Activated CD4-positive, alpha-beta memory T cell treated with anti-CD3 and anti-CD28 coated beads for 36 hours (primary cell): ENCODE results near the gene RFTN2. TPM values are rescaled to one million over a fixed set of nuclear protein-coding genes. Genes with fewer than 3 reads are reported as not detected.
"Not testable (repeated sequence)": the region's sequence is repeated elsewhere in the genome, so short reads cannot be mapped to it uniquely, and the experiment has no call there.

Source experiments
- CTCF ChIA-PET: fragments of 350-600 bp; sonication (Branson Sonifier 250); formaldehyde crosslinking; loops from one replicate; lab custom pipeline; 2021; ENCODE audit warnings: antibody characterized with exemption, inconsistent platforms; lab: Charles Lee
- POLR2A ChIA-PET: fragments of 350-600 bp; sonication (Branson Sonifier 250); formaldehyde crosslinking; loops from one replicate; lab custom pipeline; 2021; ENCODE audit warnings: antibody characterized with exemption; lab: Charles Lee
- DNase-seq: peaks from one replicate; pipeline ENCODE4 v3.0.0-alpha.2; 2020
- H3K27ac Mint-ChIP-seq: one replicate; pipeline ENCODE4 v1.8.0; 2021; ENCODE audit warnings: mixed read lengths
- H3K27me3 Mint-ChIP-seq: one replicate; pipeline ENCODE4 v1.8.0; 2021; ENCODE audit warnings: mixed read lengths
- H3K36me3 Mint-ChIP-seq: one replicate; pipeline ENCODE4 v1.8.0; 2021; ENCODE audit warnings: mixed read lengths
- H3K4me1 Mint-ChIP-seq: one replicate; pipeline ENCODE4 v1.8.0; 2021; ENCODE audit warnings: low read depth, mixed read lengths
- H3K4me3 Mint-ChIP-seq: one replicate; pipeline ENCODE4 v1.8.0; 2021; ENCODE audit warnings: mild to moderate bottlenecking, mixed read lengths
- H3K9me3 Mint-ChIP-seq: one replicate; pipeline ENCODE4 v1.8.0; 2021; ENCODE audit warnings: mixed read lengths
- intact Hi-C: fragments of 100-400 bp; cut with micrococcal nuclease; formaldehyde crosslinking; loops from one replicate; pipeline ENCODE4 v1.15.1; 2023
- total RNA-seq, 2 experiments: library from RNA; stranded (reverse); gene quantifications; one replicate each; pipeline ENCODE4 v1.2.3, GENCODE V29; 2021

RFTN2 gene
- total RNA-seq, 2 experiments from 2014 or later: not detected

- no peak for DNase-seq
- Mint-ChIP-seq H3K36me3 (no peaks in the 10 kb centered on the region), H3K4me3 (no peak overlapping the region), H3K9me3 (no peaks in the 10 kb centered on the region), H3K27ac (no peak overlapping the region), H3K27me3 (peaks cover 18% of the 10 kb centered on the region), H3K4me1 (peaks cover 2% of the 10 kb centered on the region)
- intact Hi-C loops: no loop called here
- POLR2A ChIA-PET: no interaction called here
- CTCF ChIA-PET: no interaction called here
Observed at GRCh38 chr2:197597166-197597565, 78.2 kb downstream of the RFTN2 start.

- POLR2A ChIA-PET: no interaction called here
- Mint-ChIP-seq H3K4me3 (no peak overlapping the region), H3K4me1 (peaks cover 2% of the 10 kb centered on the region), H3K9me3 (no peaks in the 10 kb centered on the region), H3K36me3 (no peaks in the 10 kb centered on the region), H3K27ac (no peak overlapping the region), H3K27me3 (peaks cover 18% of the 10 kb centered on the region)
- intact Hi-C loops: no loop called here
- no peak for DNase-seq
- CTCF ChIA-PET: no interaction called here
Observed at GRCh38 chr2:197596766-197597165, 78.6 kb downstream of the RFTN2 start.

- intact Hi-C loops: no loop called here
- no peak overlapping the region for H3K27ac Mint-ChIP-seq
- H3K4me1 Mint-ChIP-seq: no peaks in the 10 kb centered on the region
- no peaks in the 10 kb centered on the region for H3K9me3 Mint-ChIP-seq
- no peak for DNase-seq
- H3K27me3 Mint-ChIP-seq: peaks cover 10% of the 10 kb centered on the region
- CTCF ChIA-PET: no interaction called here
- POLR2A ChIA-PET: no interaction called here
- H3K36me3 Mint-ChIP-seq: no peaks in the 10 kb centered on the region
- H3K4me3 Mint-ChIP-seq: no peak overlapping the region
Observed at GRCh38 chr2:197591339-197592072, 83.9 kb downstream of the RFTN2 start.

GRCh38 chr2:197587255-197587654 lies 88.1 kb downstream of the RFTN2 start:
- intact Hi-C loops, H3K4me3 Mint-ChIP-seq, CTCF ChIA-PET, H3K9me3 Mint-ChIP-seq, H3K4me1 Mint-ChIP-seq, H3K27me3 Mint-ChIP-seq, H3K27ac Mint-ChIP-seq, POLR2A ChIA-PET, H3K36me3 Mint-ChIP-seq, DNase-seq: not testable (repeated sequence)

DNA sequence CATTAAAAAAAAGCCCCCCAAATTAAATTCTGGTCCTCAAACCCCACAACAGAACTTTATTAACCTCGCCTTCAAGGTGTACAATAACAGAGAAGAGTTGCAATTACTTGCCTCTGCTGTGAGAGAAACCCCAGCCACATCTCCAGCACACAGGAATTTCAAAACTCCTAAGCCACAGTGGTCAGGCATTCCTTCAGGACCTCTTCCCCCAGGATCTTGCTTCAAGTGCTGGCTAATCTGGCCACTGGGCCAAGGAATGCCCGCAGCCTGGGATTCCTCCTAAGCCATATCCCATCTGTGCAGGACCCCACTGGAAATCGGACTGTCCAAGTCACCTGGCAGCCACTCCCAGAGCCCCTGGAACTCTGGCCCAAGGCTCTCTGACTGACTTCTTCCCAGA lies 95.2 kb downstream of the RFTN2 start:
- DNase-seq, H3K27me3 Mint-ChIP-seq, H3K4me3 Mint-ChIP-seq, POLR2A ChIA-PET, H3K9me3 Mint-ChIP-seq, H3K4me1 Mint-ChIP-seq, CTCF ChIA-PET, H3K36me3 Mint-ChIP-seq, H3K27ac Mint-ChIP-seq, intact Hi-C loops: not testable (repeated sequence)

DNA sequence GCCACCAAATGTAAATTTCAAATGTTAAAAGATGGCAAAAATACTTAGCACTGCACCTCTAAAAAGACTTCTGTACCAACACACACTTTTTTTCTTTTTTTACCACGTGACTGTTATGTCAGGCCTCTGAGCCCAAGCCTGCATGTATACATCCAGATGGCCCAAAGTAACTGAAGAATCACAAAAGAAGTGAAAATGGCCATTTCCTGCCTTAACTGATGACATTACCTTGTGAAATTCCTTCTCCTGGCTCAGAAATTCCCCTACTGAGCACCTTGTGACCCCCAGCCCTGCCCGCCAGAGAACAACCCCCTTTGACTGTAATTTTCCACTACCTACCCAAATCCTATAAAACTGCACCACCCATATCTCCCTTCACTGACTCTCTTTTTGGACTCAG lies 97.1 kb downstream of the RFTN2 start:
- intact Hi-C loops, H3K27ac Mint-ChIP-seq, H3K27me3 Mint-ChIP-seq, H3K4me1 Mint-ChIP-seq, H3K36me3 Mint-ChIP-seq, CTCF ChIA-PET, DNase-seq, H3K4me3 Mint-ChIP-seq, POLR2A ChIA-PET: not testable (repeated sequence)
- H3K9me3 Mint-ChIP-seq: peaks cover 19% of the 10 kb centered on the region

DNA sequence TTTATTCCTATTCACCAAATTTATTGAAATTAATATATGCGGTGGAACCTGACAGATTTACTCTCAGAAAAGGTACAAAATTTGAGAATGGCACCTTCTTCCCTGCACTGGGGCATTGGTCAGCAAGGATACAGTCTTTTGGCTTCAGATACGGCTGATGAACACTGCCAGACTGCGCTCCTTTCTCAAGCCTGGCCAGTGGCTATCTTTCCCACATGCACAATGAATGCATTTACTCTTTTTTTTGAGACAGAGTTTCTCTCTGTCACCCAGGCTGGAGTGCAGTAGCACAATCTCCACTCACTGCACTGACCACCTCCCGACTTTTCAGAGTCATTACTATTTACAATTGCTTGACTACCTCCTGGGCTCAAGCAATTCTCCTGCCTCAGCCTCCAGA lies 97.9 kb downstream of the RFTN2 start:
- peaks cover 15% of the 10 kb centered on the region for H3K36me3 Mint-ChIP-seq
- H3K27ac Mint-ChIP-seq: no peak overlapping the region
- ChIA-PET CTCF (no interaction called here), POLR2A (no interaction called here)
- H3K4me3 Mint-ChIP-seq: no peak overlapping the region
- no peak for DNase-seq
- H3K27me3 Mint-ChIP-seq: no peaks in the 10 kb centered on the region
- no peaks in the 10 kb centered on the region for H3K4me1 Mint-ChIP-seq
- intact Hi-C loops: no loop called here
- H3K9me3 Mint-ChIP-seq: peaks cover 28% of the 10 kb centered on the region

- intact Hi-C loops: no loop called here
- H3K9me3 Mint-ChIP-seq: peaks cover 31% of the 10 kb centered on the region
- no peaks in the 10 kb centered on the region for H3K27me3 Mint-ChIP-seq
- DNase-seq: no peak
- POLR2A ChIA-PET: no interaction called here
- H3K27ac Mint-ChIP-seq: no peak overlapping the region
- CTCF ChIA-PET: no interaction called here
- H3K4me1 Mint-ChIP-seq: no peaks in the 10 kb centered on the region
- H3K4me3 Mint-ChIP-seq: no peak overlapping the region
- peaks cover 23% of the 10 kb centered on the region for H3K36me3 Mint-ChIP-seq
Observed at GRCh38 chr2:197576631-197577030, 98.8 kb downstream of the RFTN2 start.

GRCh38 chr2:197575987-197576386 lies 99.4 kb downstream of the RFTN2 start:
- POLR2A ChIA-PET: no interaction called here

GRCh38 chr2:197573608-197574007 lies 101.8 kb downstream of the RFTN2 start:
- peaks cover 23% of the 10 kb centered on the region for H3K36me3 Mint-ChIP-seq
- no peaks in the 10 kb centered on the region for H3K27me3 Mint-ChIP-seq
- no peaks in the 10 kb centered on the region for H3K4me1 Mint-ChIP-seq
- POLR2A ChIA-PET: no interaction called here
- peaks cover 31% of the 10 kb centered on the region for H3K9me3 Mint-ChIP-seq
- H3K4me3 Mint-ChIP-seq: no peak overlapping the region
- DNase-seq: no peak
- CTCF ChIA-PET: no interaction called here
- intact Hi-C loops: no loop called here
- H3K27ac Mint-ChIP-seq: no peak overlapping the region

More at GRCh38 chr2:197575987-197576386, 99.4 kb downstream of the RFTN2 start:
- Mint-ChIP-seq H3K9me3 (peaks cover 31% of the 10 kb centered on the region), H3K27me3 (no peaks in the 10 kb centered on the region), H3K4me1 (no peaks in the 10 kb centered on the region), H3K27ac (no peak overlapping the region), H3K4me3 (no peak overlapping the region), H3K36me3 (peaks cover 23% of the 10 kb centered on the region)
- CTCF ChIA-PET: no interaction called here
- DNase-seq: no peak
- intact Hi-C loops: no loop called here

- Mint-ChIP-seq H3K36me3 (peaks cover 26% of the 10 kb centered on the region), H3K4me1 (no peaks in the 10 kb centered on the region), H3K27me3 (no peaks in the 10 kb centered on the region), H3K27ac (no peak overlapping the region), H3K9me3 (peaks cover 31% of the 10 kb centered on the region), H3K4me3 (no peak overlapping the region)
- ChIA-PET CTCF (no interaction called here), POLR2A (no interaction called here)
- no peak for DNase-seq
- intact Hi-C loops: no loop called here
Observed at GRCh38 chr2:197571627-197572271, 103.6 kb downstream of the RFTN2 start.

- ChIA-PET POLR2A (no interaction called here), CTCF (no interaction called here)
- Mint-ChIP-seq H3K4me1 (no peaks in the 10 kb centered on the region), H3K27ac (no peak overlapping the region), H3K9me3 (peaks cover 5% of the 10 kb centered on the region), H3K27me3 (no peaks in the 10 kb centered on the region), H3K36me3 (peaks cover 22% of the 10 kb centered on the region), H3K4me3 (no peak overlapping the region)
- DNase-seq: no peak
- intact Hi-C loops: no loop called here
Observed at GRCh38 chr2:197560146-197560665, 115.2 kb downstream of the RFTN2 start.

DNA sequence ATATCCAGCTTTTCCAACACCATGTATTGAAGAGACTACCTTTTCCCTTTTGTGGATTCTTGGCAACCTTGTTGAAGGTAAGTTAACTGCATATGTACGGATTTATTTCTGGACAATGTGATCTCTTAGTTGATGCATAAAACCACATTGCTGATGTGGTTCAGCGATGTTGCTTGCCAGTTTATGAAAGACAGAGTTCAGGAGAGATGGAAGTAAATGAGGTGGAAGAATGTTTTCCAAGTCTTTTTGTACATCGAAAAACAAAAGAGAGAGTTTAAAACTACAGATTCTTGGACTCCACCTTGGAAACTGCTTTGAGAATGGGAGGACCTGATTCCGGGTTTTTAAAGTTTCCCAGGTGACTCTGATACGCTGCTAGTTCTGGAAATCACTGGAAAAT lies 115.7 kb downstream of the RFTN2 start:
- Mint-ChIP-seq H3K27me3 (no peaks in the 10 kb centered on the region), H3K4me3 (no peak overlapping the region), H3K27ac (no peak overlapping the region), H3K9me3 (peaks cover 5% of the 10 kb centered on the region), H3K4me1 (no peaks in the 10 kb centered on the region), H3K36me3 (peaks cover 22% of the 10 kb centered on the region)
- intact Hi-C loops: no loop called here
- DNase-seq: no peak
- ChIA-PET CTCF (no interaction called here), POLR2A (no interaction called here)
